8988T (cell line): ENCODE measurements around the gene PTPRO.

ENCODE experiments used
- DNase-seq: peaks from one replicate; pipeline ENCODE4 v3.0.0; 2011

PTPRO gene

DNA sequence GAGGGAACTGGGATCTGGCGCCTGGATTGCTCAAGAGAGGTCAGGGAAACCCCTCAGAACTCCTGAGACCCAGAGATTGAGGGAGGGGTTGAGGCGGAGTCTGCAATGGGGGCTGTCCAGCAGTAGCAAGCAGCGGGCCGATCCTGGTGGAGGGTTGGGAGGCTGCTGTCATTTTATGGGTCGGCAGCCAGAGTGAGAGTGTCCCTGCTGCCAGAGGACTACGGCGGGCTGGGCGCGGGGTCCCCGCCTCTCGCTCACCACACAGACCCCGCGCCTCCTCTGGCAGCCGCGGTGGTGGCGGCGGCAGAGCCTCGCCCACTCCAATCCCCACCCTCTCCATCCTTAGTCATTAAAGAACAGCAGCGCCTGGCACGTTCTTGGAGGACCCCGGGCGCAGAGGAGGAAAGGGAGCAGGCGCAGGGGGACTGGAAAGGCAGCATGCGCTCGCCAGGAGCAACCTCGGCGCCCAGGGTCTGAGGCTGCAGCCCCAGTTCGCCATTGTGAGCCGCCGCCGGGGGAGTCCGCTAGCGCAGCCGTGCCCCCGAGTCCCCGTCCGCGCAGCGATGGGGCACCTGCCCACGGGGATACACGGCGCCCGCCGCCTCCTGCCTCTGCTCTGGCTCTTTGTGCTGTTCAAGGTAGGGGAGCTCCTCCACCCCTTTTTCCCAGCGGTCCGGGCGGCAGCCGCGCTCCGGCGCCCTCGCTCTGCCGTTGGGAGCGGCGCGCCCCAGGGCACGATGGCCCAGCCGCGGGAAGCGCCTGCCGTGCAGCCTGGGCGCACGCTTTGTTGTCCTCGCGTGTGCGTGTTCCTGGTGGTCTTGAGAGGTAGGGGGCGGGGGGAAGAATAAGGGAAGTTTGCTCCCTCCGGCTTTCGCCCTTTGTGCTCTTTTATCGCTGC lies at the start of gene PTPRO:
PTPRO (plus strand) TSS at position 345 of the 898 bp plus-strand sequence.
- DNase-seq: no peak

DNA sequence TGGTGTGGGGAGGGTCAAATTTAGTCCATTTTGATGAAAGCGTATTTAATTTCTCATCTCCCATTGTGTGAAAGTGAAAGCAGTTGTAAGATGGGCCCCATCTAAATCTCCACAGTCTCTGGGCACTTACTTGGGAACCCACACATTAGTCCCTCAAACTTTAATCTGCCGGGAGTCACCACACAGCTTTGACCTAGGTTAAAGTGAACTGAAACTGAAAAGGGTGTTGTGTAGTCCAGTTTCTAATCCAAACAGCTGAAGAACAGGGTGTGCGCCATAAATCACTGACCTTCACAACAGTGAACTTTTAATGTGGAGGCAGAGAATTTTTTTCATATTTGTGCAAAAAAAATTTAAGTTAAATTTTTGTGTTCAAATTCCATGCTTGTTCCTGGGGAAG lies 48.4 kb upstream of the PTPRO start:
- DNase-seq: no peak

DNA sequence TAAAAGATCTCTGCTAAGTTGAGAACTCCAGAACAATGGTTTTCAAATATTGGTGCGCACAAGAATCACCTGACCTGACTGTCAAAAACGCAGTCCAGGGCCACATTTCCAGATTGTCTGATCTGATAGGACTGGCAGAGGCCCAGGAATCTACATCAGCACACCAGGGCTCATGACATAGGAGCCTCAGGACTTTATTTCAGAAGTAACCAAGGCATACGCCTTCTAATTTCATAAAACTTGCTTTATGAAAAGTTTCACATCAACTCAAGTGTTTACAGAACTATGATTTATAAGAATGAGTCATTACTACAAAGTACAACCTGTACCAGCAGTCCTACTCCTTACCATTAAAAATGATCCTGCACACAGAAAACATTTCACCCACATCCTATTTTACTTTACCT lies 47.7 kb upstream of the PTPRO start:
- no peak for DNase-seq

DNA sequence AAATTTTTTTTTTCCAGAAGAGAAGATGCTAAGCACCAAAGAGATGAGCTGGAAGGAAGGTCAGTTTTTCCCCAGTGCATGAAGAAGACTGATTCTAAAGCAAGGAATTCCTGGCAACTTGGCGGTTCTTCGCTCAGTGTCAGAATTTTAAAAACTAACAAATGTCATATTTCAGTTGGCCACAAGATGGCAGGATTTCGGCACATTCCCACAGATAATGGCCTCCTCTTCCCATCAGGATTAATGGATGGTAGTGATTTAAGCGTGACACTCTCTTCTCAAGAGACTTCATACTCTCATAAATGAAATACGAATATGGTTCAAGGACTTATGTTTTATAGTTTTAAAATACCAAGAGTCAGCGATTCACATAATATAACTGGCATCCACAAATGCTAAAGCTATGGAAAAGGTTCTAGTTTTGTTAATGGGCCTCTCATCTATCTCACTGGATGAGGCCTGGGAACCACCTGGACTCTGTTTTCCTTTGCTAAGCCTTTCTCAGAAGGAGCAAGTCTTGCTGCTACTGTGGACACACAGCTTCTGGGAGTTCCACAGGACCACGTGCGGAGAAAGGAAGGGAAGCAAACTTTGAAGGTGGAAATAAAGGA lies 46.1 kb upstream of the PTPRO start:
- DNase-seq: no peak

DNA sequence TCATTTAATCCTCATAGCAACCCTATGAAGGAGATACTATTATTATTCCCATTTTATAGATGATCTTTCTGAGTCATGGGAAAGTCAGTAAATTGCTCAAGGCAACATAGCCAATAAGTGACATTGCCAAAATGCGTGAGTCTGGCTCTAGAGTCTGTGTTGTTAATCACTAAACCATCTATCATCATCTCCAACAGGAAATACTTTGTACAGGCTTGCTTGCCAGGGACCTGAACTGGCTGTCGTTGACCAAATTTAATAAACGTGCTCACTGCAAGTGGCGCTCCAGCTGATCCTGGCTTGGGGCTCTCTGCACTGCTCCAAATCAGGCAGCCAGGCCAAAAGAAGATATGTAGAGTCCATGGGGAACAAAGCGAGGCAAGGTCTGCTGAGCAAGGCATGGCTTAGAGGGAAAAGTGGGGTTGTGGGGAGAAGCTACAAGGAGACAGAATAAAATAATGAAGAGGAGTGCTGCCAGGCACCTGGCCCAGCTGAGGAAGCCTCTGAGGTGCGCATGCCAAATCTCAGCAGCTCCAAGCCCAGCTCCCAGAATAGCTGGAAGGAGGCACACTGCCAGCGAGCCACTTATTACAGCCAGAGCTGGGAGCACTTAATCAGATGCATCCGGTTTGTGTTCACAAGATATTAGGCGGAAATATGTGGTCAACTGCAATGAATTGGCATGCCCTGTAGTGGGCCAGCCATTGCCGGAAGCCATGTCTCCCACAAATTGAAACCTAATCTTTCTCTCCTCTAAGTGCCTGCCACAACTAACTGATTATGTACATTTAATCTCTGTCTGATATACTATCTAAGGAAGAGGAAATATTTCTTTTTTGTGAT lies 43.3 kb upstream of the PTPRO start:
- DNase-seq: no peak

DNA sequence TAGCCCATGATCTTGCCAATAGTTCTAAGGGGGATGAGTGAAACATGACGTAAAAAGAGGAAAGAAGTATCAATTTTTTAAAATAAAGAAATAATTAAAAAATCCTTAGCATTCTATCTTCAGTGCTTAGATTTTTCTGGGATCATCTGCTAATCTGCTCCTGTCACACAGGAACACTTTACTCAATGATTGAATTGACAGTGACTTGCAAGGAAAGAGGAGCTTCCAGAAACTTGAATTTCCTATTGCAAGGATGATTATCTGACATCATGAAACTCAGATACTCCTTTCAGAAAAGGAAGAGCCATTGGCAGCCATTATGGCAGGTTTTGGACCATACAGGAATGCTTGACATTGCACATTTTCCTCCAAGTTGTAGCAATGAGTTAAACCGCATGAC lies 41.4 kb upstream of the PTPRO start:
- no peak for DNase-seq

DNA sequence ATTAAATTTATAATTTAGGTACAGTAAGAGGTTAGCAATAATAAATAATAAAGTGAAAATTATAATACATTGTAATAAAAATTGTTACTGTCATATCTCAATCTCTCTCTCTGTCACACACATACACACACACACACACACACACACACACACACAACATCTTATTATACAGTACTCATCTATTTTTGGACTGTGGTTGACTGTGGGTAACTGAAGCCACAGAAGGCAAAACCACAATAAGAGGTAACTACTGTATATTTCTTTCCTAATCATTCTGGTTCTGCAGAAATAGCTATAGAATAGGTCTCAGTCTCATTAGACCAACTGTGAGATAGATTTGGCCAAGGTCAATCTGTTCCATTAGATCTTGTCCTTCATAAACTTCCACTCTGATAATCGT lies 33.1 kb upstream of the PTPRO start:
- DNase-seq: no peak

DNA sequence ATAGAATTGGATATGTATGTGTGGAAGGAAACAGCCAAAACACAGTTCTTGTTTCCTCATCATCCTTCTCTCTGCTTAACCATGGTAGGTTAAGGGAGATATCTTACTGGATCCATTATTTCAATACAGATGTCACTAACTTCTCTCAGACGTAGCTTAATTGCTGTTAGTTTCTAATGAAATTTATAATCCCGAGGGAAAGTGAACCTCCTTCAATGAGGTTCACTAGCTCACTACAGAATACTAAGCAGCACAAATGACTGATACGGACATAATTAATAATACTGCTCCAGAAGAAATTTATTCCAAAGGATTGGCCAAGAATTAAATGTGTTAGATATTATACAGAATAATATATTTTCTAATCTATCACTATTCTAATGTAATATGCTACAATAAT lies 28.6 kb upstream of the PTPRO start:
- DNase-seq: no peak

DNA sequence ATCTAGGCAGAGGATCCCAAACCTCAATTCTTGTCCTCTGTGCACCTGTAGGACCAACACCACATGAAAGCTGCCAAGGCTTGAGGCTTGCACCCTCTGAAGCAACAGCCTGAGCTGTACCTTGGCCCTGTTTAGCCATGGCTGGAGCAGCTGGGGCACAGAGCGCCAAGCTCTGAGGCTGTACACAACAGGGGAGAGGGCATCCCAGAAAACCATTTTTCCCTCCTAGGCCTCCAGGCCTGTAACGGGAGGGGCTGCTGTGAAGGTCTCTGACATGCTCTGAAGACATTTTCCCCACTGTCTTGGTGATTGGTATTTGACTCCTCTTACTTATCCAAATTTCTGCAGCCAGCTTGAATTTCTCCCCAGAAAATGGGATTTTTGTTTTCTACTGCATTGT lies 22.4 kb upstream of the PTPRO start:
- no peak for DNase-seq

DNA sequence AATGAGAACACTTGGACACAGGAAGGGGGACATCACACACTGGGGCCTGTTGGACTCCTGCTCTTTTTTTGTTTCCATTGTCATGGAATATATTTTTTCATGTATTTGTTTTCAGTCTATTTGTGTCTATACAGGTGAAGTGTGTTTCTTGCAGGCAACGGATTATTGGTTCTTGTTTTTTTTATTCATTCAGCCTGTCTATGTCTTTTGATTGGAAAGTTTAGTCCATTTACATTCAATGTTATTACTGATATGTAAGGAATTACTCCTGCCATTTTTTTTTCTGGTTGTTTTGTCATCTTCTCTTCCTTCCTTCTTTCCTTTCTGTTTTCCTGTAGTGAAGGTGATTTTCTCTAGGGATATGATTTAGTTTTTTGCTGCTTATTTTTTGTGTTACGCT lies 18.0 kb upstream of the PTPRO start:
- DNase-seq: no peak

DNA sequence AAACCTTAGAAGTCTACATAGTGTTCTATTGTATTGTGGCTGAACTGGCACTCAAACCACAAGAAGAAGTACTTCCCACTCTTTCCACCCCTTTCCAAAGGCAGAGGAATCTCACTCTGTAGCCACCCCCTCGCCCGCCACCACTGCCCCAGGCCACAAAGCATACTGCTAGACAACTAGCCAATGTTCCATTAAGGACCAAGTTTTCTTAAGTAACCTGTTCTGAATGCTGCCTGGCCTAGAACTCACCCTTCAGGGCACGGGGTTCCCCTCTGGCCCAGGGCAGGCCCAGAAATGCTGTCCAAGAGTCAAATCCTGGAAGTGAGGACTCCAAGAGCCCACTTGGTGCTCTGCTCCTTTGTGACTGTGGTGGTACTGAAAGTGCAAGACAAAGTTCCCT lies 15.7 kb upstream of the PTPRO start:
- no peak for DNase-seq

DNA sequence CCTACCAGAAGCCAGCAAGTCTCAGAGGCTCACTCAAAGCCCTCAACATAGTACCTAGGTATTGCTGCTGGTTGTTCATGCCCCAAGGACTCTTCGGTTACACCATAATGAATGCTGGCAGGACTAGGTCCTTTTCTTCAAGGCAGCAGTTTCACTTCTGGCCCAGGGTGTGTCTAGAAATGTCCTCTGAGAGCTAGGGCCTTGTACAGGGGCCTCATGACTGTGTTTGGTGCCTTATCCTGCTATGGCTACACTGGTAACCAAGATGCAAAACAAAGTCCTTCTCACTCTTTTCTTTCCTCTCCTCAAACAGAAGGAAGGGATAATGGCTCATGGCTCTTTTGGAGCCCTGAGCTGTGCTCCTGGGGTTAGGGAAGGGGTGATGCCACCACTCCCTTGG lies 15.2 kb upstream of the PTPRO start:
- no peak for DNase-seq

DNA sequence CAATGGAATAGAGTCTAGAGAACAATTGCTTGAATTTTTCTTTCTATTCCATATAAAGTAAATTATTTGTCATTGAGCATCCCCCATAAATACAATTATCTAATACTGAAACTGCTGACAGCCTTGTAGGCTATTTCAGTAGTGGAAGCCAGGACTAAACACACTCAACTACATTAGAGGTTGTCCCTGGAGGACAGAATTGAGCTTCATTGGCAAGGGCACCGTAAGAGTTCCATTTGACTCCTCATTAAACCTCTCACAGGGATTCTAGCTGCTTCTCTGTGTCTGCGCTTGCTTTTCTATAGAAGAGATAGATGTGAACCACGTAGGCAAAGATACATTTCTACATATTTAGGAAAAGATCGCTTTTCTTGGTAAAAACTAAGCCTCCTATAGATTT lies 3.5 kb upstream of the PTPRO start:
- DNase-seq: no peak

DNA sequence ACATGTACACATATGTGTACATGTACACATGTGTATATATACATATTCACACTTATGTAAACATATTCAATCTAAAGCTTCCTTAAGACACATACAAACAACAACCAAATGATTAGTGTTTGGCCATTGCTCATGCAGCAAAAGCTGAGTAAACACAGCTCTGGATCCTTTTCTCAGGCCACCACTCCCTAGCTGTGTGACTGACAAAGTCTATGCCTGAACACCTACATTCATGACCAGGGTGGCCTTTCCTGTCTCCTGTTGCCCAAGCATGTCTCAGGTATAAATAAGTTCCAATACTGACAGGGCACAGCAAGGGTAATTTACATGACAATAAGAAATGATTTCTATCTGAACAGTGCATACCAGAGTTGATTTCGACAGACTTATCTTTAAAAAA lies 1.4 kb upstream of the PTPRO start:
- DNase-seq: no peak

DNA sequence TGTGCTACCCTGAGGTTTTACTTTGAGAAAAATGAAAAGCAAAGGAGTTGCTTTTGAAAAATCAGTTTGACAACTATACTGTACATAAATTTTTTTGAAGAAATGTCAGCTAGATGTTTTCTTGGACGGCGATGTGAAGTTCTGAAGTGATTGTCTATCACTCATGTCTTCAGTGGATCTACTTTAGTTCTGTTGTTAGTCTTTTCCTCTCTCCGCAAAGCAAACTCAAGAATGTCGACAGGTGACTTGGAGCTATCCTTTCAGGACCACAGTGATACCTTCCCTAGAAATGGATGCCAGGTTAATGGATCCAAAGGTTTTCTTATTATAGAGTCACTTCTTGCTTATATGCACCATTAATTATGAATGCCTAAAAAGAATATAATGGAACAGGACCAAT lies 1.2 kb downstream of the PTPRO start:
- DNase-seq: no peak

DNA sequence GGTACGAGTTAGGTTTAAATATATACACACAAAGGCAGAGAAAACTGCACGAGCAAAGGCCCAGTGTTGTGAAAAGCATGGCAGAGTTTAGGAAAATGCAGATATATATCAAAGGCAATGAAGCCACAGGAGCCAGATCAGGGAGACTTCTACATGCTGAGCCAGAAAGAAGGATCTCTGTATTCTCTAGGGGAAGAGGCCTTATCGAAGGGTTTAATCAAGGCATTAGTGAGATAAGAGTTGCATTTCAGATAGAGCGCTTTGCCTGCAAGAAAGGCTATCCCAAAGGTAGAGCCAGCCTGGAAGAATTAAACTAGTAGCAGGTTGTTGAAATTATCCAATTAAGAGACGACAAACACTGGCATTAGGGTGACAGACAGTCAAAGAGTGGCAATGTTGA lies 7.6 kb downstream of the PTPRO start:
- DNase-seq: no peak

DNA sequence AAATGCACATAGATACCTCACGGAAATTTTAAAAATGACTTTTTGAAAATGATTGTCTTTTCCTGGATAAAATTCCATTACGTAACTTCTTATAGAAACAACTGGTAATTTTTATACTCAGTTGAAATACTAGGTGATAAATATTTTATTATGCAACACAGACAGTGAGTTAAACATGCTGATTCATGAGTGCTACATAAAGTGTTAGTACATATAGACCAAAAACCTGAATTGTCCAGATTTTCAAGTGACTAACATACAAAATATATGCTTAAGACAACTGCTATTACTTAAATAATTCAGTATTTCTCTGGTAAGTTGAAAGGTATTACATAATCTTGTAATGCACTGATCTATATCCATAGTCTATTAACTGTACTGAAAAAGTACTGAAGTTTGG lies 11.9 kb downstream of the PTPRO start:
- DNase-seq: no peak

DNA sequence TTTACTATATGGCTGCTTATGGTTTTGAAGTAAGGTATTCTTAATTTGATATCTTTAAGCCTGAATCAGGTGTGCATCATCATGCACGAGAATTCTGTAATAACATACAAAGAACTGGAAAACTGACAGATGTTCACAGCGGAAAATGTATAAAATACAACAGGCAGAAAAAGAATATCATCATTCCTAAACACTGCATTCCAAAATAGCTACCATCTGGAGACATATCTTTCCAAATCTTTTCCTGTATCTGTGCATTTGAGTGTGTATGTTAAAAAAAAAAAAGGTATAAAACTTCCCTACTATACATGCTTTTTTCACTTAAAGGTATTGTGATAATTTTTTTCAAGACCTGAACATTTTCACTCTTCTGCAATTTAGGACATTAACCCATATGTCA lies 13.7 kb downstream of the PTPRO start:
- no peak for DNase-seq

DNA sequence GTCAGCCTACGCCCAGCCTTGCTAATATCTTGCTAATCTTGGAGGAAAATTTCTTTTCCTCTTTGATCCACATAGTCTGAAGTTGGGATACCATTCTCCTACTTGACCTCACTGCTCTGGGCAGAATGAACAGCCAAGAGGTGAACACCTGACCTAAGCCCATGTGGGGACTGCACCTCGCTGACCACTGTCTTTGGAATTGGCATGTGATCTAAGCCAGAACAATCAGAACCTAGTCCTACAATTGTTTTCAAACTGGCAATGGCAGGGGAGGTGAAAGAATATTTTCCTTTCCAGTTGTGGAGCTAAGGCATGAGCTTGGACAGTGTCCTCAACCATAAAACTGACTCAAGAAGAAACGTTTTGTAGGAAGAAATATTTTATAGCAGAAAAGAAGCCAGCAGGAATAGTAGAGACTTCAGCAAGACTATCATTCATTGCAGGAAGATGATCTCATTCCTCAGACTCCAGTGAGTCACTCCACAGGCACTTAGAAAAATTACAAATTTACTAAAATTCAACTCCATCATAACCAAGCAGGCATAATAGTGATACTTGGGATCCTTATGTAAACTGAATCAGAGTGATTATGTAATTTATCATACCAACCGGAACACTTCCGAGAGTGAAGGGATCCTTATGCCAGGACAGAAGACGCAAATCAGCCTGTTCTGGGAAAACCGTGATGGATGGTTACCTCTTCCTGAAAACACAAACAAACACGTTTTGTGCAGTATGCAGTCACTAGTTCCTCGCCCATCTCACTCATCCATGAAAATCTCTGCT lies 14.7 kb downstream of the PTPRO start:
- no peak for DNase-seq

DNA sequence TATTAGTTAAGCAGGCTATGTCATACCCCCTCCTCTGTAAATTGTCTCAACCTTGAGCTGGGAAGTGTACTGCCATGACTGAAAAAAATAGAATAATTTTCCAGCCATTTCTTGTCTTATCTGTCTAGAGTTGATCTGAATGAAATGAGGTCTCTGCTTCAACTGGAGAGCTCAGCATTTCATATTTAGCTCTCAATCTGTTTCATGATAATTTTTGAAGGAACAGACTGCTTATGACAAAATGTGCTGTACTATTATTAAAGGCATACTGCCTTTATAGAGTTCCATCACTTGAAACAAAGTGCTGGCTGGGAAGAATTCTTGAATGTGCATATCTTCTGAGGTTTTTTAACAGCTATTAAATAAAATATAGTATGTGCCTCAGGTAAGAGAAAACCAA lies 19.1 kb downstream of the PTPRO start:
- no peak for DNase-seq

DNA sequence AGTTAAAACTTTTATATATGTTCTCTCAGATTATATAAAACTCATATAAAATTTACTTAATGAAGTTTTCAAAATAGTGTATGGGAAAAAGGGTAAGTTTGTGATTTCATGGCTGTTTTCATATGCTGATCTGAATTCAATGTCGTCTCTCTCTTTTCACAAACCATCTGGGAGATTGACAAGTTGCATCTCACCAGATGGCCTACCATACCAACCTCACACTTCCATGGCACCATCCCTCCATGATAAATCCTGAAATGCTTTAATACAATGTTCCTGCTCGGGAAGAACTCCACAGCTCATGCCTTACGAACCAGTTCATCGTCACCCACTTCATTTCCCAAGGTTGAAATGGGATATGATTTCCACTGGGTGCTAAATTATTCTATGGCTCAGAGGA lies 22.3 kb downstream of the PTPRO start:
- DNase-seq: no peak

DNA sequence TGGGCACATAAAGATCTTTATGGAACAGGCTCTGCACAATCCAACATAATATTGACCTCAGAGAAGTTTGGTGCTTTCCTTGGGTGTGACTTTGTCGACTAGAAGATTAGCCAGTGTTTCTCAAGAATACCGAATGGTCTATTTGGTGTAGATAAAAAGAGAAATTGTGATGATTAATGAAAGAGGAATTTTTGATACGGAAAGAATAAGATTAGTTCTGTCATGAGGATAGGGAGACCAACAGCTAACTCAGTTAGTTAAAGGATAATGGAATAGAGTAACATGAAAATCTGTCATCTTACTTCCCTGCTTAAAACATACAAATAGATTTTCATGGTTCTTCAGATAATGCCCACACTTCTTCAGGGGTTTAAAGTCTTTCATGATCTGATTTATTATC lies 24.2 kb downstream of the PTPRO start:
- no peak for DNase-seq

DNA sequence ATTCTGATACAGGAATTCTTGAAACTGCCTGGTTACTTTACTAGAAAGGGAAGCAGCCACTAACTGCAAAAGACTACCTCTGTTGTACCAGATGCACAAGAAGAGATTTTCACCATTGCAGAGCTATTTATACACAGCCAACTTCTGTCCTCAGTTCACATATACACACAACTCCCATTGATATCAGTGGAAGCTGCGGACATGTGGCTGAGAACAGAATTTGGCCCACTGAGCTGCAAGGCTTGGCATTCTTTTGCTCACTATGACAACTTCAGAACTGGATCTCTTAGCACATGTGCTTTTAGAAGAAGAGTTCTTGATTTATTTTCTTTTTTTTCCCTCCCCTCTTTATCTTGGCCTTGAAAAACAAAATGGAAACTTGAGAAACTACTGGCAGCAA lies 28.3 kb downstream of the PTPRO start:
- DNase-seq: no peak
